Renal cortical epithelial cell (primary cell): ENCODE results near the gene LDLRAP1. TPM values are rescaled to one million over a fixed set of nuclear protein-coding genes. Genes with fewer than 3 reads are reported as not detected.

Source experiments
- total RNA-seq: library from RNA; depleted of rRNA; stranded (reverse); fragments of >200 nt; gene quantifications from 2 replicates; pipeline ENCODE4 v1.2.3, GENCODE V29; 2014

Gene LDLRAP1
- total RNA-seq, 1 donor from 2014 or later: 6.9 TPM

Other genes with a start within 250 kb of the LDLRAP1 start
- gene TMEM50A, start 205.3 kb upstream of the LDLRAP1 start, total RNA-seq: 164 and 170 TPM in 2 replicates
- gene RHCE, start 122.8 kb upstream of the LDLRAP1 start, total RNA-seq: 0.15 and 1.2 TPM in 2 replicates
- gene MACO1, start 112.7 kb upstream of the LDLRAP1 start, total RNA-seq: 20.2 and 21.0 TPM in 2 replicates
- 0.10 TPM in 1 of 2 replicates, not detected in the other for gene MAN1C1, start 73.2 kb downstream of the LDLRAP1 start, total RNA-seq